NCI-H2227 (cell line): ENCODE measurements around the gene RPS19BP1.

Experiments used
- DNase-seq: peaks from one replicate; lab custom pipeline; 2025; ENCODE audit not compliant: unreplicated experiment; lab: John Stamatoyannopoulos, UW

The RPS19BP1 gene

DNA sequence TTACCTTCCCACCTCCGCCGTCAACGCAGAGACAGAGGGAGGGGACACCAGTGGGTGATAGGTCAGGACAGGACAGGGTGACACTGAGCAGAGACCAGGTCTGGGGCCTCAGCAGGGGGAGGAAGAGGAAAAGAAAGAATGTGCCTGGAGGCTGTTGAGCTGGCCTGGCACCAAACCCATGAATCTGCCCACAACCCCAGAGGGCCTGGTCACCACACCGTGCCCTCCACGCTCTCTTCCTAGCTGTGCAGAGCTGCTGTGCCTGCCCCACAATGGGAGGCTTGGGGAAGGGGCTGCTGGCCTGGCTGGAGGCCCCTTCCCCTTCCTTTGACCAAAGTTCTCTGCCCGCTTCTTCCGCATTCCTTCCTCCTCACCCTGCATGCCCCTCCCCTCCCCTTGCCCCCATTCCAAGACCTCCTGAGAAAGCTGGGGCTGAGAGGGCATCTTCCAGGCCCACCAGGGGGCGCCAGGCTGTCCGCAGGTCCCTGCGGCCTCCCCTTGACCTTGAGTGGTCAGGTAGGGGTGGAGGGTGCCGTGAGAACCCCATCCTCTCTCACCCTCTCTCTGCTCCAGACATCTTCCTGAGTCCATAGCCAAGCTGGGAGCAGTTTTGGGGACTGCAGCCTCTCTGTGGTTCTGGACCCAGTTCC, 27.0 kb upstream of the RPS19BP1 start:
- DNase-seq: no peak

DNA sequence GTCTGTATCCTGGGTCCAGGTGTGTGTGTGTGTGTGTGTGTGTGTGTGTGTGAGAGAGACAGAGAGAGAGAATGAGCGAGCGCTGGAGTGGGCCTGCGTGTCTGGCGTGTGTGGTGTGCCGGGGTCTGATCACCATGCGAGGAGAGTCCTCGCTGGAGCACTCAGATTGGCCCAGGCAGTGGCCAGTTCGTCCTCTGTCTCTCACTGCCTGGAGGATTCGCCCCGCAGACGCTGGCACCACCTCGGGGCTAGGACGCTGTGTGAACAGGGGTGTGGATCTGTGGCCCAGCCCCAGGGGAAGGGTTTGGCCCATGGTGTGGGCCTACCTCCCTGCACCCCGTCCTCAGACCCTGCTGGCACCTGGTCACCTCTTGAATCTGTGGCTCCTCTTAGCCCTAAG, 26.4 kb upstream of the RPS19BP1 start:
- DNase-seq: no peak

DNA sequence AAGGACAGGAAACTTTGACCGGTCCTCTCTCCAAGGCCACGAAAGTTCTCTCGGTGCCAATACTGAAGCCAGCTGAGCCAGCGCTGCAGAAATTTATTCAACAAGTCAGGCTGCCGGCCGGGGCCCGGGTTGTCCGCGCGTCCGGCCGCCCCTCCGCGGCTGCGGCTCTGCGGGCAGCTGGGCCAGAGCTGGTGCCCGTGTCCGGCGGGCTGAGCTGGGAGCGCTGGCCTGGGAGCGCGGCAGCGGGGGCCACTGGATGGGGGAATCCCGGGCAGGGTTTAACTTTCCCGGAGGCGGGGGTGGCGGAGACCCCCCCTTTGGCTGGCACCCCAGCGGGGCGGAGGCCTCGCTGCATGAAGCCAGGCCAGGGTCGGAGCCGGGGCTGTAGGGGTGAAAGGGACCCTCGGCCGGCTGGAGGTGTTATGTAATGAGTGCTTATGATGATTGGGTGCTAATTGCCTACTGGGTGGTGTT, 25.7 kb upstream of the RPS19BP1 start:
- DNase-seq: no peak

DNA sequence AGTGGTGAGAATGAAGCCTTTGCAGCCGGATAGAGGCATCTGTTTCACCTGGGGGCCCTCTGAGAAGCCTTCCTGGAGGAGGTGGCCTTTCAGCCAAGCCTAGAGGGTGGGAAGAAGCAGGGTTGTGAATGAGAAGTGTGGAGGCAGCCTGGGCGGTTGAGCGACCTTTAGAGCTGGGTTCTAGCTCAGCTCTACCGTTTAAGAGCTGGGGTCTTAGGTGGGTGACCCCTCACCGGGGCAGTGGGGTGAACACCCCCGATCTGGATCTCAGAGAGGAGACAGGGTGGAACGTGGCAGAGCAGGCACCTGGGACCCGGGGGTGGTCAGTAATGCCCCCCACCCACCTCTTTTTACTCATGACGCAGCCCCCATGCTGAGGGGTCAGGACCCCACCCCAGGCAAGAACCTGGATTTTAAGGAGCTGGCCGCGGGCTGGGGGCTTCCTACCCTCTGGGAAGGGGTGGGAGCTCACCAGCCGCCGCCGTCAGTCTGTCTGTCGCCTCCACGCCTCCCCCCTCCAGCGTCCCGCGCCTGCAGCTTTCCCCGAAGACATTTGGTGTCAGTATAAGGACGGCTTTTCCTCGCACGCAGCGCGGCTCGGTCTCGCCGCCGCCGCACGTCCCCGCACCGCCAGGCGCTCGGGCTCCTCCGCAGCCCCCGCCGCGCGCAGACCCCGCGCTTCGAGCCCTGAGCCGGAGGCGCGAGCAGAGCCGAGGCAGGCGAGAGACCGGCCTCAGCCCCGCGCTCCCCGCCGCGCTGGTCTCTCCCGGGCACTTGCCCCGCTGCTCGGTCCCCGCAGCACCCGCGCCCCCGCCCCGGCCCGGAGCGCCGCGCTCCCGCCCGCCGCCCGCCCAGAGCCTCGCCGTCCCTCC, 24.7 kb upstream of the RPS19BP1 start:
- peak; percentile 29 for DNase-seq

DNA sequence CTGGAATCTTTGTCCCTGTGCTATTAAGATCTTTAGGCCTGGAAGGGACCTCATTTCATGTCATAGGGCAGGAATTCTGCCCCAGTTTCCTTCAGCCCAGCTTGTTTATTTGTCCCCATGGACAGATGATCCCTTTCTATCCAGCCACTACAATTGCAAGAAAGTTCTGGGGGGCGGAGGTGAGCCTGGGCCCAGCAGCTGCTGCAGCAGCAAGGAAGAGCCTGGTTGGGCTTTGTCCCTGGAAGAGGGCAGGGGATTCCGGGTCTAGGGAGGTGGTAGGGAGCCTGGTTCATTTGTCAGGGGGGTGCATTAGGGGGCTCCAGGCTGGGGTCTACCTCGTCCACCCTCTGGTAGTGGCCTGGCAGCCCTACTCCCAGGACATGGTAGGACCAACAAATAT, 21.6 kb upstream of the RPS19BP1 start:
- DNase-seq: no peak

DNA sequence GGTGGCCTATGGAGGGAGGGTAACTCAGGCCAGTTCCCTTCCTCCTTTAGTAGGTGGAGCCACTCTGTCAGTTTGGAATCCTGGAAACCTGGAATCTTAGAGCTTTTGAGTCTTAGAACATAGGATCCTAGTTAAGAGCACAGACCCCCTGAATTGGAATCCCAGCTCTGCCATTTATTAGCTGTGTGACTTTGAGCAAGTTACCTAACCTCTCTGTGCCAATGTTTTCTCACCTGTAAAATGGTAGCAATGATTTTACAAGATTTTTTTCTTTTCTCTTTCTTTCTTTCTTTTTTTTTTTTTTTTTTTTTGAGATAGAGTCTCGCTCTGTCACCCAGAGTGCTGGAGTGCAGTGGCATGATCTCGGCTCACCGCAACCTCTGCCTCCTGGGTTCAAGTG, 20.9 kb upstream of the RPS19BP1 start:
- no peak for DNase-seq

DNA sequence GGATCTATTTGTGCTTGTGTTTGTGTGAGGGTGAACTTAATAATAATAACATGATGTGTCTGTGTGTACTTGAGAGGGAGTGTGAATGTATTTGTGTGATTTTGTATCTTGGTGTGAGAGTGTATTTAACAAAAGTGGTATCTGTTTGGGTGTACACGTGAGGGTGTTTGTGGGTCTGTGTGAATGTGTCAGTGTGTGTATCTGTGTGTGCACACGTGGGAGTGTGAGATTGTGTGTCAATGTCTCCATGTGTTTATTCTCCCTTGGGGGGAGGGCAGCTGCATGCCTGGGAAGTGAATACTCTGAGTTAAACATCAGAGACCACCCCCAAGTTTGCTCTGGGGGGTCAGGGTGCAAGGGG, 15.0 kb upstream of the RPS19BP1 start:
- DNase-seq: no peak

DNA sequence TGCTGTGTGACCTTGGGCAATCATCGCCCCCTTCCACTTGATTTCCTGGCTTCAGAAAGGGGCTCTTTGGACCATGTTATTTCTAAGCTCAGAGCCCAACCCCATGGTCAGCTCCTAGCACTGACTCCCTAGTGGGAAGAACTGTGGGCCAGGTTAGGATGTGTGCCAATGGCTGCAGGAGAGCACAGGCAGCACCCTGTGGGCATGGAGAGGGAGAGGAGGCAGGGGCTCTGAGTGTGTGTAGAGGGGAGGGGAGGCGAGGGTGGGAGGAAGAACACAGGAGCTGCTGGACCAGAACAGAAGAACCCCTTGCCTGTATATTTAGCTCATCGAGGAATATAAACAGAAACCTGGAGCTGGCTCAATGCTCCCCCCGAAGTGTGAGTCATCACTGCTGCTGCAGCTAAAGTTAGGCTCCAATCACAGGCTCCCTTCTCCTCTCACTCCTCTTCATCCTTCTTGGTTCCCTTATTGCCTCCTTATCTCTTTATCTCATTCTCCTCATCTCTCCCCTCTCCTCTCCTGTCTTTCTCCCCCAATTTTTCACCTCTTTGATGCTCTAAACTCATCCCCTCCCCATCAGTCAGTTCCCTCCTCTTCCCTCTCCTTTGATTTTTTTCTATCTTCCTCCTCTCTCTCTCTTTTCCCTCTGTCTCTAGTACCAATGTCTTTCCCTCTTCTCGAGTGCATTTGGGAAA, 14.5 kb upstream of the RPS19BP1 start:
- DNase-seq: no peak

DNA sequence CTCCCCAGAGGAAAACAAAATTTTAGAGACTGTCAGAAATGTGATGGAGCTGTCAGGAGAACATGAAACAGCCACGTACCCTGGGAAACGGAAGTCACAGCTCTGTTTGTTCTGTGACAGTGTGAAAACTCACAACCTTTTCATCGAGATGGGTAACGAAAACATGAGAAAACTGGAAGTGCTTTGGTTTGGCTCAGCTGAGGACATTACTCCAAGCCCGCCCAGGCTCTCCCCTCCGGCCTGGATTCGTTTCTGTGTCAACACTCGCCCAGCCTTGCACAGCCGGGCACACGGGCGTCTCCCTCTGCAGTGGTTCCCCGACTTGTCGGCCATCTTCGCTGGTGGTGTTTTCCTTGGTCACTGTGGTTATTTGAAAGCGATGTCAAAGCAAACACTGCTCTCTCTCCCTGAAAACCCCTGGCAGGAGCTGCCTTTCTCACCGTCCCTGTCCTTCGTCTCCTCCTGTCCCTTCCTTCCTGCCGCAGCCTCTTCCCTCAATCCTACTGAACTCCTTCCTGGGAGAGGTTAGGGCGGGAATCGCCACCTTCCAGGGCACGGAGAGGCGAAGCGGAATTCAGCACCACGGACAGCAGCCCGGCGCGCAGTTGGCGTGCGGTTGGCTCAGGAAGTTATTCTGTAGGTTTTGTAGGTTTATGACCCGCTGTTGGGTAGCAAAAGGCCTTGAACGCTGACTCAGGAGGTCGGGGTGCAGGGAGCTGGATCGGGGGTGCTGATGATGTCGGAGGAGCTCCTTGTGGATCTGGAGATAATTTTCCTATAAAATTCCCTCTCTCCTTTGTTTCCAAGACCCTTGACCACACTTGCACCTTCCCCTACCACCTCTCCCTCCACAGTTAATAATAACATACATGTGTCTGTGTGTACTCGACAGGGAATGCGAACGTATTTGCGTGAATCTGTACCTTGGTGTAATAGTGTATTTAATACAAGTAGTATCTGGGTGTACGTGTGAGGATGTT, 13.1 kb upstream of the RPS19BP1 start:
- no peak for DNase-seq

DNA sequence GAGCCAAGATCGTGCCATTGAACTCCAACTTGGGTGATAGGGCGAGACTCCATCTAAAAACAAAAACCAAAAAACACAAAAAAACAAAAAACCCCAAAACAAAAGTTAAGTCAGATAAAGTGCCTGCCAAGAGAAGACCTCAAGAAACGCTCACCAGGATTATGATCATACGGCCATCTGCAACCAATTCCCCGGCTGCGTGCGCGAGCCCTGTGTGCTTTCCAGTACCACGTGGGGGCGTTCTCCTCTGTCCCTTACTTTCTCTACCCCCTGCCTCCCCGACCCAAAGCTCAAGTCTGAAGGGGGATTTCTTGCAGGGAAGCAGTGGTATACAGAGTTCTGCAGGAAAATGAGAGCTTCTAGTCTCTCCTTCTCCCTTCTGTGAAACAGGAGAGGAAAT, 10.5 kb upstream of the RPS19BP1 start:
- DNase-seq: peak; percentile 52

DNA sequence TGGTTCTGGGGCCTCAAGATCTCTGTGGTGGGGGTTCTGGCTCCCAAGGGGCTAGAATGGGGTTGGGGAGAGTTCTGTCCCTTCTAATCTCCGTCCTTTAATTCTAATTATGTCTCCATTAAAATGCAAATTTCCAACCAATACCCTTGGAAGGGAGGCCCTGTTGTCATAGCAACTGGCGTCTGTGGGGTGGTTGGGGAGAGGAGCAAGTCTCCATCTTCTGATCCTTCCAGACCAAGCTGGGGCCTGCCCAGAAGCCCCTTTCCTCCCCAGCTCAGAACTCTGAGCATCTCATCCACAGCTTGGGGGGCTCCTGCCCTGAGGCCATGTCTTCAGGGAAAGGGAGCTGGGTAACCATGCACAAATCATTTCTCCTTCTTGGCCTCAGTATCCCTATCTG, 5.4 kb upstream of the RPS19BP1 start:
- no peak for DNase-seq

DNA sequence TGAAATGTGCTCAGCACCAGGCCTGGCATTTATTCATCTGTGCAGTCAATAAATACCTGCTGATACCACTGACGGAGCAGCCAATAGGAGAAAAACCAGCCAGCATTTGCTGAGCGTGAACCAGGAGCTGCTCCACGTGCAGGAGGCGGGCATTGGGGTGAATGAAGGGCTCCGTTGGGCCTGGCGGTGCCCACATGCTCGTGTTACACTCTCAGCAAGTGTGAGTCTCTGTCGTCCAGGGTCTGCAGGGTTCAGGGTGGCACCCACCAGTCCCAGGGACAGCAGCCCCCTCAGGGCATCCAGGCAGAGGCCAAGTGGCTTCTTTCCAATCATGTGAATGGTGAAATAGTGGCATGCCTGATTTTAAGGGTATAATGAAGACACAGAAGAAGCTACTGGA, 4.2 kb upstream of the RPS19BP1 start:
- no peak for DNase-seq

DNA sequence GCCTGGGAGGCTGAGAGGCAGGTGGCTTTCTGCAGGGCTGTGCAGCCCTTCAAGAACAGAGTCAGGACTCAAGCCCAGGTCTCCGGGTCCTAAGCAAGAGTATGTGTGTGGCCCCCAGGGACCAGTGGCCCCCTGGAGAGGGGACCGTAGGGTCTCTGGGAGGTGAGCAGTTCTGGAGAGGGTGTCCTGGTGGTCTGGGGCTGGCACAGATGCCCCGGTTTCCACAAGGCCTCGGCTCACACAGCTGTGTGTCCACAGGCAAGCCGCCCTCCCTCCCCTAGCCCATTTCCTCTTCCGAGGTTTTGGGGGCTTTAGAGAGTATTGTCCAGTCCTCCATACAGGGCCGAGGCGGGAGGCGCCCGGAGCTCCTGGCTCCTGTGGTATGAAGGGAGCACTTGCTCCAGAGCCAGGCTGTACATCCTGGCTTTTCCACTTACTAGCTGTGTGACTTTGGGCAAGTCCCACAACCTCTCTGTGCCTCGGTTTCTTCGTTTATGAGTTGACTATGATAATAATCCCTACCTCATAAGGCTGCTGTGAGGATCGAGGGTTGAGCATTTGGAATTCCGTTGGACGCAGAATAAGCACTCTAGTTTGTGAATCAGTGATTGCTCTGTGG, 3.4 kb upstream of the RPS19BP1 start:
- DNase-seq: no peak

DNA sequence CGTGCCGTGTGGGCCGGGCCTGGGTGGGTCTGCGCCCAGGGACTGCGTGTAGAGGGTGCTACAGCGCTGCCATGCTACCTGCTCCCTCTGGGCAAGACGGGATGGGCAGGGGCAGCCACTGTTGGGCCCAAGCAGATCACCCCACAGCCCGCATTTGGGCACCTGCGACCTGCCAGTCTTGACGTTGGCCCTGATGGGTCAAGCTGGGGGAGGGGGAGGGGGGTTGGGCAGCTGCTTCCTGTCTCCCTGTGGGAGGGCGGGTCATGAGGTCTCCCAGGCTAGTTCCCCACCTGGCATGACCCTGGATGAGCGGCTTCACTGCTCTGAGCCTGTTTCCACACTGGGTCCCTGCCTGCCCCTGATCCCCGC, 2.8 kb upstream of the RPS19BP1 start:
- DNase-seq: no peak

DNA sequence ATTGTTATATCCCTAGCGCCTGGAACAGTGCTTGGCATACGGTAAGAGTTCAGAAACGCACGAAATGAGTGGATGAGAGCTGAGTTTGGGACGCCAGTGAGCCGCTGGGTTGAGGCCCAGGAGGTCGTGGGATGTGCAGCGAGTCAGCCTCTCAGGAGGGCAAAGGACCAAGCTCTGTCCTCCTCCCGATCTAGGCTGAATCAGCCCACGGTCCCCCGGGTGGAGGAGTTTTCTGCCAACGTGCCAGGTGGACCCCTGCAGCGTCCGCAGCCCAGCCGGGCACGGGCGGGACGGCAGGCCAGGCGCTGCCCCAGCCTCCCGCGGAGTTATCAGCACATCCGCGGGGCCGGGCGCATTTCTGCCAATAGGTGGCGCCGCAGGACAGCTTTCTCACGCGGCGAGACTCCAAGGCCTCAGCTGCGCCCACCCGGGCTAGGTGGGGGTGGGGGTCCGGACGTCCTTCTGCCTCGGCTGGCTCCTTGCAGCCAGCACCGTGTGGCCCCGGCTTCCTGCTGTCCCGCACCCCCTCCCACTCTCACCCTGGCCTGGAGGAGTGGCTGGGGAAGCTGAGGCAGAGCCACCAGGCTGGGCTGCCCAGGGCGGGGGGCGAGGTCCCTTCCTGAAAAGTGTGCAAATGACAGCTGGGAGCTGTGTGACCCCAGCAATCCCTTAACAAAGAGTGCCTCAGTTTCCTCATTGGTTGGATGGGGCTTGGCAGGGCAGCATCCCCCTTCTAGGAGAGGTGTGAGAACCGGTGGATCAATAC, 2.2 kb upstream of the RPS19BP1 start:
- DNase-seq: peak; percentile 85

DNA sequence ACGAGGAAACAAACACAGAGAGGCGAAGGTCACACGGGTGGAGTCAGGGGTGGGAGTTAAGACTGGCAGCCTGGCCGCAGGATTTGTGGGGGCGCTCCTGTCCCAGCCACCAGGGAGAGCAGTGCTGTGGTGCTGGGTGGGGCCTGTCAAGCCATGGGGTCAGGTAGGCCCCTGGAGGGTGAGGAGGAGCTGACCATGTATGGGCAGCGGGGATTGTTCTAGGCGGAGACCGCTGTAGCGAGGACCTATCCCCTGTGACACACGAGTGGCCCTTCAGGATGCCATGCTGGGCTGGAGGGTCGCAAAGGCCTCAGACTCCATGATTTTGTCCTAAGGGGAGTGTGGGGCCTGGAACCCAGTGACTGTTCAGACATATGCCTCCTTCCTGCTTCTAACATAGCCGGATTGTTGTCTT, 1.6 kb upstream of the RPS19BP1 start:
- no peak for DNase-seq

DNA sequence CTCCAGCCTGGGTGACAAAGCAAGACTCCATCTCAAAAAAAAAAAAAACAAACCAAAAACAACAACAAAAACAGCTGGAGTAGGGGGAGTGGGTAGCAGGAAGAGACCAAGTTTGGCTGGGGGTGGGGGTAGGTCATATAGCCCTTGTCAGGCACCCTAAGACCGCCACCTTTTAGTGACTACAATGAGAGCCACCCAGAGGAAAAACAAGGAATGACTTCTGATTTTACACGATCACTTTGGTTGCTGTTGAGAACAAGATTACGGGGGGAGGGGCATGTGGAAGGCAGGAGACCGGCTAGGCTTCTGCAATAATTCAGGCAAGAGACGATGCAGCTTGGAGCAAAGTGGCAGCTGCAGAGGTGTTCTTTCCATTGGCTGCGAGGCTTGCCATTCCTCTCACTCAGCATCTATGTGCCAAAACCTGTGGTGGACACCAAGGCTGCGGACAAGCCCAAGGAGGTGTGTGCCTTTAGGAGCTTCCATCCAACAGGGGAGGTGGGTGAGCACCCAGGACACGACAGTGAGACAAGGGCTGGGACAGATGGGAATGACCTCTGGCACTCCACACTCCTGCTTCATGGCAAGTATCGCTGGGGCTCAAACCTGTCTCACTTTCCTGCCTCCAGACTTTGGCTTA, 1.7 kb downstream of the RPS19BP1 start:
- DNase-seq: peak; percentile 69

DNA sequence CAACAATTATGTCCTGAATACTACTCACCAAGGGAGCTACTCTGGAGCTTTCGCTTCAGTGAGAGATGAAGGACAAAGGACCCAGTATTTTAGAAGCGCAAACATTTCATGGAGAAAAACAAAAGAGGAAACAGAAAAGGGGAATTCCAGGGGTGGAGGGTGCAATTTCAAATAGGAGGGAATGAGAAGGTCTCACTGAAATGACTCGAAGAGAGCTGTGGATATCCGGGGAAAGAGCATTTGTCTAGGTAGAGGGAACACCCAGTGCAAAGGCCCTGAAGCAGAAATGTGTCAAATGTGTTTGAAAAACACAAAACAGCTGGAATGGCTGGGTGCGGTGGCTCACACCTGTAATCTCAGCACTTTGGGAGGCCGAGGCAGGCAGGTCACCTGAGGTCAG, 2.4 kb downstream of the RPS19BP1 start:
- DNase-seq: no peak

DNA sequence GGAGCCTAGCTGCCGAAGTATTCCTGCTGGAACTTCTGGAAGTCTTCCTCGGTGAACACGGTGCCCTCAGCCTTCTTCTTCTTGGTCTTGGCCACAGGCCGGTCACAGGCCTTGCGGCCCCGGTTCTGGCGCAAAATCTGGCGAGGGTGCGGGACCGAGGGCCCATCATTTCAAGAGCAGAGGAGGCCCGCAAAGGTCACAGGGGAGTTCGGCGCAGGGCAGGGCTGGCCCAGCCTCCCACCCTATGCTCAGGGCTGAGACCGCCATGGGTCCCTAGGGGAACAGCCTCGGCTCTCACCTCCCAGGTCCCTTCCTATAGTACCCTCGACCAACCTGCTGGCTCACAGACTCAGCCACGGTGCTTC, 3.1 kb downstream of the RPS19BP1 start:
- no peak for DNase-seq
